Measurements from ENCODE around the gene CHST8.

DNA sequence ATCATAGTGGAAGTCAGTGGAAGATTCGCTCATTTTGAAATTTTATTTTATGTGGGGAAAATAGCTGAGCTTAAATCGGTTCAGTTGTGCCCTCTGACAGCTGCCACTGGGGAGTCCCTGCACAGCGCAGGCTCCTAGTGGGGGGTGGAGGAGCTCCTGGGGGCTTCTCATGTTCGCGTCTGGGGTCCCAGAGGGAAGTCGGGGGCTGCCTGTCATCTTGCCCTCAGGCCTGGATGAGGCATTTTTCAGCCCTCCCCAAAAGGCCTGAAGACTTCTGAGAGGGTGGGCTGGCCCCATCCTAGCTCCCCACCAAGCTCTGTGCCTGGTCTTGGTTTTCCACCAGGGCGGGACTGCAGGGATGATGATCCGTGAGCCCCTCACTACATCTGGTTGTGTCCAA lies 82.1 kb downstream of the CHST8 start:
- TF ChIP-seq, protein P1, sequence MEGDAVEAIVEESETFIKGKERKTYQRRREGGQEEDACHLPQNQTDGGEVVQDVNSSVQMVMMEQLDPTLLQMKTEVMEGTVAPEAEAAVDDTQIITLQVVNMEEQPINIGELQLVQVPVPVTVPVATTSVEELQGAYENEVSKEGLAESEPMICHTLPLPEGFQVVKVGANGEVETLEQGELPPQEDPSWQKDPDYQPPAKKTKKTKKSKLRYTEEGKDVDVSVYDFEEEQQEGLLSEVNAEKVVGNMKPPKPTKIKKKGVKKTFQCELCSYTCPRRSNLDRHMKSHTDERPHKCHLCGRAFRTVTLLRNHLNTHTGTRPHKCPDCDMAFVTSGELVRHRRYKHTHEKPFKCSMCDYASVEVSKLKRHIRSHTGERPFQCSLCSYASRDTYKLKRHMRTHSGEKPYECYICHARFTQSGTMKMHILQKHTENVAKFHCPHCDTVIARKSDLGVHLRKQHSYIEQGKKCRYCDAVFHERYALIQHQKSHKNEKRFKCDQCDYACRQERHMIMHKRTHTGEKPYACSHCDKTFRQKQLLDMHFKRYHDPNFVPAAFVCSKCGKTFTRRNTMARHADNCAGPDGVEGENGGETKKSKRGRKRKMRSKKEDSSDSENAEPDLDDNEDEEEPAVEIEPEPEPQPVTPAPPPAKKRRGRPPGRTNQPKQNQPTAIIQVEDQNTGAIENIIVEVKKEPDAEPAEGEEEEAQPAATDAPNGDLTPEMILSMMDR (IDR thresholded peaks at IDR 0.05; ENCODE audit: borderline replicate concordance, extremely low read depth, low read length, poor library complexity, severe bottlenecking), result no peak
- no peak for TF ChIP-seq EZH2 (IDR thresholded peaks at IDR 0.05; ENCODE audit: borderline replicate concordance, low read depth, low read length, severe bottlenecking)
